ENCODE data around the gene TRIM14.

Gene TRIM14

GRCh38 chr9:98162613-98163012 lies 43.6 kb upstream of the TRIM14 start:
- TF ChIP-seq YY1 (tag by site-specific recombination; IDR thresholded peaks at IDR 0.05) (no peak), KLF1 (tag by site-specific recombination; IDR thresholded peaks at IDR 0.05) (no peak), ZNF132 (tag by site-specific recombination; IDR thresholded peaks at IDR 0.05; ENCODE audit: borderline replicate concordance) (no peak), PRDM6 (tag by site-specific recombination; IDR thresholded peaks at IDR 0.05) (no peak), ZNF660 (tag by site-specific recombination; IDR thresholded peaks at IDR 0.05) (no peak), AEBP2 (tag by site-specific recombination; IDR thresholded peaks at IDR 0.05; ENCODE audit: borderline replicate concordance) (no peak), MEIS1 (CRISPR knock-in tag; IDR thresholded peaks at IDR 0.05; ENCODE audit: borderline replicate concordance) (no peak), PRDM10 (tag by site-specific recombination; IDR thresholded peaks at IDR 0.05) (no peak), ZNF704 (tag by site-specific recombination; IDR thresholded peaks at IDR 0.05) (no peak), ZNF701 (tag by site-specific recombination; IDR thresholded peaks at IDR 0.05) (no peak), ZNF561 (tag by site-specific recombination; IDR thresholded peaks at IDR 0.05; ENCODE audit: borderline replicate concordance) (no peak), ZBTB17 (tag by site-specific recombination; IDR thresholded peaks at IDR 0.05) (no peak), ZBTB1 (tag by site-specific recombination; IDR thresholded peaks at IDR 0.05) (no peak), ZNF292 (tag by site-specific recombination; IDR thresholded peaks at IDR 0.05; ENCODE audit: borderline replicate concordance, low read depth) (no peak), ZNF692 (tag by site-specific recombination; IDR thresholded peaks at IDR 0.05) (no peak), MZF1 (tag by site-specific recombination; IDR thresholded peaks at IDR 0.05; ENCODE audit: borderline replicate concordance) (no peak), ZNF398 (tag by site-specific recombination; IDR thresholded peaks at IDR 0.05) (no peak), ZNF354C (tag by site-specific recombination; IDR thresholded peaks at IDR 0.05; ENCODE audit: borderline replicate concordance, low read depth) (no peak), ZNF335 (tag by site-specific recombination; conservative IDR thresholded peaks at IDR 0.05) (no peak)
- H3K4me3 ChIP-seq (ENCODE audit: low read depth, low read length): no peak overlapping the region
- H3K36me3 ChIP-seq (ENCODE audit: control insufficient read depth in 2 of 2, insufficient read depth in 1 of 2, low read length in 2 of 2): no peaks in the 10 kb centered on the region
- no peaks in the 10 kb centered on the region for H3K4me1 ChIP-seq (ENCODE audit: control insufficient read depth, insufficient read depth, low read length)
- ChIA-PET POLR2A (no interaction called here), CTCF (interaction anchor here (0.6 kb wide), 1 partner anchor 60 kb away, joined by 3 read pairs; no protein-coding TSS in a partner anchor)
- H3K9me3 ChIP-seq (ENCODE audit: control insufficient read depth, insufficient read depth, low read depth, low read length): no peaks in the 10 kb centered on the region
- H3K27ac ChIP-seq (ENCODE audit: extremely low read depth, low read depth, low read length): no peak overlapping the region
